ENCODE measurements around the gene PRR11. TPM values are rescaled to one million over a fixed set of nuclear protein-coding genes. Genes with fewer than 3 reads are reported as not detected.
"Not testable (repeated sequence)": the region's sequence is repeated elsewhere in the genome, so short reads cannot be mapped to it uniquely, and the experiment has no call there.

PRR11 gene
- total and polyA plus RNA-seq, 4 donors: 0.63 to 4.2 (median 2.0) TPM

GRCh38 chr17:59178266-59178985 is 22.9 kb downstream of the PRR11 start:
- H3K9me3 ChIP-seq (ENCODE audit: control insufficient read depth in 4 of 4, insufficient read depth in 3 of 4, low read length in 3 of 4): no peaks in the 10 kb centered on the region
- no peak overlapping the region for H3K4me3 ChIP-seq
- no peaks in the 10 kb centered on the region for H3K4me1 ChIP-seq (ENCODE audit: control insufficient read depth in 5 of 5, insufficient read depth in 5 of 5, low read length in 5 of 5)
- TF ChIP-seq CTCF (IDR thresholded peaks at IDR 0.05; ENCODE audit: control extremely low read depth, extremely low read depth): no peak
- no peak overlapping the region for H3K27ac ChIP-seq (ENCODE audit: low read depth in 1 of 2, low read length in 1 of 2)
- DNase-seq (no peak), ATAC-seq (ENCODE audit: insufficient read depth, low FRiP score) (no peak)
- H3K9ac ChIP-seq (ENCODE audit: insufficient read depth in 1 of 2, low read length in 2 of 2): no peak overlapping the region
- H3K36me3 ChIP-seq (ENCODE audit: control insufficient read depth in 4 of 4, insufficient read depth in 4 of 4, low read length in 4 of 4): no peaks in the 10 kb centered on the region
- no peaks in the 10 kb centered on the region for H3K27me3 ChIP-seq (ENCODE audit: control insufficient read depth in 3 of 3, insufficient read depth in 3 of 3, low read length in 2 of 3)
- WGBS, 2 donors: 76 to 84% methylated on average over 7 of the region's 7 CpGs

GRCh38 chr17:59179601-59180000 is 24.1 kb downstream of the PRR11 start:
- DNase-seq; ATAC-seq (ENCODE audit: insufficient read depth, low FRiP score); H3K36me3 ChIP-seq (ENCODE audit: control insufficient read depth in 4 of 4, insufficient read depth in 4 of 4, low read length in 4 of 4); H3K9me3 ChIP-seq (ENCODE audit: control insufficient read depth in 4 of 4, insufficient read depth in 3 of 4, low read length in 3 of 4); H3K4me3 ChIP-seq; H3K4me1 ChIP-seq (ENCODE audit: control insufficient read depth in 5 of 5, insufficient read depth in 5 of 5, low read length in 5 of 5); H3K9ac ChIP-seq (ENCODE audit: insufficient read depth in 1 of 2, low read length in 2 of 2); H3K27ac ChIP-seq (ENCODE audit: low read depth in 1 of 2, low read length in 1 of 2); H3K27me3 ChIP-seq (ENCODE audit: control insufficient read depth in 3 of 3, insufficient read depth in 3 of 3, low read length in 2 of 3): not testable (repeated sequence)
- 93 to 94% methylated on average over 11 of the region's 11 CpGs for WGBS, 2 donors

- H3K4me1 ChIP-seq (ENCODE audit: control insufficient read depth in 5 of 5, insufficient read depth in 5 of 5, low read length in 5 of 5): no peaks in the 10 kb centered on the region
- H3K36me3 ChIP-seq (ENCODE audit: control insufficient read depth in 4 of 4, insufficient read depth in 4 of 4, low read length in 4 of 4): peaks cover 0 to 4% (median 0%) of the 10 kb centered on the region in 4 donors
- no peak for DNase-seq
- ATAC-seq (ENCODE audit: insufficient read depth, low FRiP score): no peak
- H3K27me3 ChIP-seq (ENCODE audit: control insufficient read depth in 3 of 3, insufficient read depth in 3 of 3, low read length in 2 of 3): no peaks in the 10 kb centered on the region
- no peak overlapping the region for H3K4me3 ChIP-seq
- TF ChIP-seq CTCF (IDR thresholded peaks at IDR 0.05; ENCODE audit: control extremely low read depth, extremely low read depth): no peak
- WGBS, 2 donors: 99 to 100% methylated on average over 9 of the region's 9 CpGs
- no peak overlapping the region for H3K9ac ChIP-seq (ENCODE audit: insufficient read depth in 1 of 2, low read length in 2 of 2)
- no peaks in the 10 kb centered on the region for H3K9me3 ChIP-seq (ENCODE audit: control insufficient read depth in 4 of 4, insufficient read depth in 3 of 4, low read length in 3 of 4)
- H3K27ac ChIP-seq (ENCODE audit: low read depth in 1 of 2, low read length in 1 of 2): no peak overlapping the region
These were observed 25.1 kb downstream of the PRR11 start for GRCh38 chr17:59180626-59181025.

- ATAC-seq (ENCODE audit: insufficient read depth, low FRiP score): no peak
- Histone ChIP-seq H3K36me3 (ENCODE audit: control insufficient read depth in 4 of 4, insufficient read depth in 4 of 4, low read length in 4 of 4) (peaks cover 0 to 6% (median 0%) of the 10 kb centered on the region in 4 donors), H3K27me3 (ENCODE audit: control insufficient read depth in 3 of 3, insufficient read depth in 3 of 3, low read length in 2 of 3) (no peaks in the 10 kb centered on the region), H3K27ac (ENCODE audit: low read depth in 1 of 2, low read length in 1 of 2) (no peak overlapping the region), H3K9ac (ENCODE audit: insufficient read depth in 1 of 2, low read length in 2 of 2) (no peak overlapping the region), H3K4me1 (ENCODE audit: control insufficient read depth in 5 of 5, insufficient read depth in 5 of 5, low read length in 5 of 5) (no peaks in the 10 kb centered on the region), H3K4me3 (no peak overlapping the region), H3K9me3 (ENCODE audit: control insufficient read depth in 4 of 4, insufficient read depth in 3 of 4, low read length in 3 of 4) (no peaks in the 10 kb centered on the region)
- WGBS, 2 donors: 97% methylated on average over 9 of the region's 9 CpGs
- DNase-seq: no peak
- no peak for TF ChIP-seq CTCF (IDR thresholded peaks at IDR 0.05; ENCODE audit: control extremely low read depth, extremely low read depth)
These were observed 25.9 kb downstream of the PRR11 start for GRCh38 chr17:59181481-59181880.

Measured in lung (tissue), 12 donors.